Muscle layer of duodenum (tissue), 2 donors: ENCODE results near the gene AFG3L2.

ENCODE experiments used
- H3K27ac ChIP-seq: one replicate; pipeline ENCODE4 v1.7.0; 2013; ENCODE audit warnings: mild to moderate bottlenecking, low read length
- H3K27me3 ChIP-seq: one replicate; pipeline ENCODE4 v1.7.0; 2013; ENCODE audit warnings: low read depth, mild to moderate bottlenecking, control low read depth, low read length
- H3K36me3 ChIP-seq, 2 donors: one replicate each; pipeline ENCODE4 v1.7.0; 2013; ENCODE audit warnings: low read length in 2 of 2, control low read depth in 1 of 2, mild to moderate bottlenecking in 1 of 2; ENCODE audit not compliant: insufficient read depth in 2 of 2, control insufficient read depth in 1 of 2
- H3K4me1 ChIP-seq, 2 donors: one replicate each; pipeline ENCODE4 v1.7.0; 2013; ENCODE audit warnings: low read length in 2 of 2, mild to moderate bottlenecking in 2 of 2, control low read depth in 1 of 2, moderate library complexity in 1 of 2; ENCODE audit not compliant: insufficient read depth in 2 of 2, control insufficient read depth in 1 of 2
- H3K4me3 ChIP-seq, 2 donors: one replicate each; pipeline ENCODE4 v1.7.0; 2013; ENCODE audit warnings: low read length in 2 of 2, low read depth in 1 of 2, mild to moderate bottlenecking in 1 of 2
- H3K9me3 ChIP-seq, 2 donors: one replicate each; pipeline ENCODE4 v1.7.0; 2013; ENCODE audit warnings: low read length in 2 of 2, control low read depth in 1 of 2, mild to moderate bottlenecking in 1 of 2; ENCODE audit not compliant: control insufficient read depth in 1 of 2
- donor health status: healthy.

AFG3L2 gene

DNA sequence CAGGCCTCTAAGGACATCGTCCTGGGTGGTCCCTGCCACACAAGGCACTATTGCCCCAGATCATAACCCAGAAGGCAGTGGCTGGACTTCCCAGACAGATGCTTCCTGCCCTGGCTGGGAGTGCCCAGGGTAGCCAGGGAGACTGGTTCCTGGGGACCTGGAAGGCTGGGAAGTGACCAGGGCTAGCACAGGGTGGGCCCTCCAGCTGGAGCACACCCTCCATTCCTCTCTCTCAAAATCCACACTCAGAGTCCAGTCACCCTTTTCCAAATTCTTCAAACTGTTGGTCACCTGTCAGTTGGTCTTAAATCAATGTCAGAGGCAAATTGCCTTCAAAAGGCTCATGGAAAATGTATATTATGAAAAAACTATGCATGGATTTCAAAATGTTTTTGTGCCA is 80.6 kb downstream of the AFG3L2 start:
- no peak overlapping the region for H3K27ac ChIP-seq
- H3K36me3 ChIP-seq = no peaks in the 10 kb centered on the region
- H3K27me3 ChIP-seq = no peaks in the 10 kb centered on the region
- H3K4me3 ChIP-seq = no peak overlapping the region
- H3K9me3 ChIP-seq = no peaks in the 10 kb centered on the region
- H3K4me1 ChIP-seq = no peaks in the 10 kb centered on the region

DNA sequence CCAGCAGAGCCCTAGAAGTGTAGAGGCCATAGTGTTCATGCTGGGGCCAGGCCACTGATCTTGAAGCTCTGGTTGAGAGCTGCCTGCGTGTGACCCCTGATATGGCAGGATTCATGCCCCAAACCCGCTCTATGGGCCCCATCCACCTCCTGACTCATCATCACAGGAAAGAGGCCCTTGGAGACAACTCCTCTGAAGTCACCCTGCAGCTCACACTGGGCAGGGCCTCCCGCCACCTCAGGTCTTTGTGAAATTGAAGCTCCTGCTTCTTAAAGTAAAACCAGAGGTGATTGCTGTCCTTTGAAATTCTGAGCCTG is 81.0 kb downstream of the AFG3L2 start:
- H3K4me1 ChIP-seq = no peaks in the 10 kb centered on the region
- H3K4me3 ChIP-seq = no peak overlapping the region
- H3K27ac ChIP-seq = no peak overlapping the region
- no peaks in the 10 kb centered on the region for H3K27me3 ChIP-seq
- no peaks in the 10 kb centered on the region for H3K36me3 ChIP-seq
- H3K9me3 ChIP-seq = no peaks in the 10 kb centered on the region

GRCh38 chr18:12295389-12296086 is 81.5 kb downstream of the AFG3L2 start:
- H3K27me3 ChIP-seq = no peaks in the 10 kb centered on the region
- H3K4me3 ChIP-seq = no peak overlapping the region
- H3K4me1 ChIP-seq = no peaks in the 10 kb centered on the region
- H3K27ac ChIP-seq = no peak overlapping the region
- H3K36me3 ChIP-seq = no peaks in the 10 kb centered on the region
- no peaks in the 10 kb centered on the region for H3K9me3 ChIP-seq

- H3K27ac ChIP-seq = no peak overlapping the region
Observed at GRCh38 chr18:12293831-12294230, 83.2 kb downstream of the AFG3L2 start.

DNA sequence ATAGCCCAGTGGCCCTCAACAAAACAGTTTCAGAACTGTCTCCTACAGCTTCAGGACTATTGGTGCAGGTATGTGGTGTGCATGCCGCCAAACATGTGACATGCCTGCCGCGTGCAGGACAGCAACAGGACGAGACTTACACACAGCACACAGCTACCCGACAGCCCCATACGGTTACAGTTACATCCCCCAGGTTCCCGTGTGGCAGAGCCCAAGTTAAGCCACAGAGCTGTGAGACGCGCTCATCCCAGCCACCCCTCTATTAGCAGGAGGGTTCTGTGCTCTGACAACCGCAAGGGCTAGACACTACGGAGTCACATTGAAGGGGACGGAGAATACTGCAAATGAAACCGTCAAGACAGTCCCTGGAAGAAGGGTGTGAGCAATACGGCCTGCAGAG is 85.3 kb downstream of the AFG3L2 start:
- Histone ChIP-seq H3K36me3 (no peaks in the 10 kb centered on the region), H3K4me1 (peaks cover 7 to 10% of the 10 kb centered on the region in 2 donors), H3K27ac (no peak overlapping the region), H3K27me3 (no peaks in the 10 kb centered on the region), H3K4me3 (no peak overlapping the region), H3K9me3 (no peaks in the 10 kb centered on the region)

More at GRCh38 chr18:12293831-12294230, 83.2 kb downstream of the AFG3L2 start:
- no peaks in the 10 kb centered on the region for H3K36me3 ChIP-seq
- H3K27me3 ChIP-seq = no peaks in the 10 kb centered on the region
- H3K9me3 ChIP-seq = no peaks in the 10 kb centered on the region
- peaks cover 0 to 4% of the 10 kb centered on the region in 2 donors for H3K4me1 ChIP-seq
- no peak overlapping the region for H3K4me3 ChIP-seq

DNA sequence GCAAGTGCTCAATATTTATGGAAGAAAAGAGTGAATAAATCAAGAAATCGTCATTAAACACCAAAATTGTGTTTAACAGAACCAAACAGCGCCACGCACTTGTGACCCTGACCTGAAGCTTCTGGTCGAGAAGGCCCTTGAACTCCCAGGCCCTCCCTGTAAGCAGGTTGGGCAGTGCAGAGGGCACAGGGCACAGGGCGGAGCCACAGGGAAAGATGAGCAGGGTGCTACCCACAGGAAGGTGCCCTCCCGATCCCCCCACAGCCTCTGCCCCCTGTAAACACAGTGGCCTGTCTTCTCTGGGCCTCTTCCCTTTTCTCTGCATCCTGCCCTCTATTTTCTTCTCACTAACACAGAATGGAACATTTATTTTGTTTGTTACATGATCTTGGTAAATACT is 85.9 kb downstream of the AFG3L2 start:
- Histone ChIP-seq H3K4me3 (no peak overlapping the region), H3K27ac (no peak overlapping the region)

DNA sequence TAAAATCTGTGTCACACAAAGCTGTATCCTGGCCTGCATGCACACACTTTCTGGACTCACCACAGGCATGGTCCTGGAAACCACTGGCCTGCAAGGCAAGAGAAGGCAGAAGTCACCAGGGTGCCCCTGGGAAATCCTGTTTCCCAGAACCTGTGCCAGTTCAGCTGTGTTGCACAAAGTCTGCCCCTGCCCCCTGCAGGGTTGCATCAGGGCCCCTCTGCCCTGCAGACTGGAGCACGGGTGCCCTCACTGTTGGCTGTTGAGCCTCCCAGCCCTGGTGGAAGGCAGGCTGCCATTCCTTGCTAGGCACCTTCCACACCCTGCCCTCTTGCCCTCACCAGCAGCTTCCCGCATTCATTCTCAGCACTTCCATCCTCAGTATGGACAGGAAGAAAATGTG is 86.9 kb downstream of the AFG3L2 start:
- no peaks in the 10 kb centered on the region for H3K9me3 ChIP-seq
- peaks cover 7 to 10% of the 10 kb centered on the region in 2 donors for H3K4me1 ChIP-seq
- H3K27ac ChIP-seq = no peak overlapping the region
- no peaks in the 10 kb centered on the region for H3K36me3 ChIP-seq
- H3K4me3 ChIP-seq = no peak overlapping the region
- H3K27me3 ChIP-seq = no peaks in the 10 kb centered on the region

More for the DNA sequence above, 85.9 kb downstream of the AFG3L2 start:
- Histone ChIP-seq H3K9me3 (no peaks in the 10 kb centered on the region), H3K36me3 (no peaks in the 10 kb centered on the region), H3K4me1 (peaks cover 7 to 10% of the 10 kb centered on the region in 2 donors), H3K27me3 (no peaks in the 10 kb centered on the region)

DNA sequence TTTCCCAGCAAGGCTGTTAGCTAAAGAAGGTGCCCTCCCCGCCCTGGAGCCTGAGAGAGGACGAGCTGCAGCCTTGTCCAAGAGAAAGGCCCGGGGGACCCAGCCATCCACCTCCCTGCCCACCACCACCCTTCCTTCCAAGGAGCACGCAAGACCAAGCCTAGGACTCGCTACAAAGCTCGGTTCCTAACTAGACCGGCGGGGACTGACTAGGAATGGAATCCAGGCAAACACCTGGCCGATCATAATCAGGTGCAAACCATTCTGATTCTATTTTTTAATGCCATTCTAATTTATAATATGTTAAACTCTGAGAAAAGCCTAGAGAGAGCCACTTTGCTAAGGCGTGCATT is 88.6 kb downstream of the AFG3L2 start:
- no peaks in the 10 kb centered on the region for H3K36me3 ChIP-seq
- peak overlapping the region; percentile 69 for H3K27ac ChIP-seq
- no peaks in the 10 kb centered on the region for H3K27me3 ChIP-seq
- H3K4me3 ChIP-seq = peak overlapping the region; percentile 60 to 69
- H3K9me3 ChIP-seq = no peaks in the 10 kb centered on the region
- H3K4me1 ChIP-seq = peaks cover 7 to 10% of the 10 kb centered on the region in 2 donors

DNA sequence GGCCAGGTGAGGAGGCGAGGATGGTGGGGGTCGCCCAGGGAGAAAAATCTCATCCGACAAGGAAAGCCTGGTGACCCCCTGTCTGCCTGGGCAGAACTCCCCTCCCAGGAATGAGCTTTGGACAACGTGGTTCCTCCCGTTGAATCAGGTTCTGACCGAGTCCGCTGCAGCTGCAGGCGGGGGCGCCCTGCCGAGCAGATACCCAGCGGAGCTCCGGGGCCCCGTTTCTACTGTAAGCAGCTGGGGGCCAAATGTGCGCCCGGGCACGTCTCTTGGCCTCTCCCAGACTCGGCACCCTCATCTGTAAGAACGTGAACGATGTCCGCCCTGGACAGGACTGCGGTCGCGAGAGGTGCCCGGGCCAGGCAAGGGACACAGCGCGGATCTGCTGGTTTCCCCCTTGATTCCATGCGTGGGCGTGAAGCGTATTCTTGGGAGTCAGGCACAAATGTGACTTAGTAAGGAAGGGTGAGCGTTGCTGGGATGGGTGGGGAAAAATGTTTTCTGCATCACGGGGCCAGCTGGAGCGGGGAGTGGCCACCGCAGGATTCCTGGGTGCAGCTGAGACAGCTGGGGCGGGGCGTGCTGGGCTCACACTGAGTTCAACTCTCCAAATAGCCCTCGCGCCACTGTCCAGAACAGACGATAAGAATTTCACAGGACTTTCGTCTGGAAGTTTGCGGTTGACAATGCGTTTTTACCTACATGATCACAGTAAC is 89.2 kb downstream of the AFG3L2 start:
- peak overlapping the region; percentile 60 to 69 for H3K4me3 ChIP-seq
- H3K9me3 ChIP-seq = no peaks in the 10 kb centered on the region
- no peaks in the 10 kb centered on the region for H3K27me3 ChIP-seq
- peak overlapping the region; percentile 69 for H3K27ac ChIP-seq
- H3K36me3 ChIP-seq = no peaks in the 10 kb centered on the region
- H3K4me1 ChIP-seq = peaks cover 7 to 10% of the 10 kb centered on the region in 2 donors

GRCh38 chr18:12287131-12287681 is 89.8 kb downstream of the AFG3L2 start:
- Histone ChIP-seq H3K27me3 (no peaks in the 10 kb centered on the region), H3K36me3 (no peaks in the 10 kb centered on the region), H3K4me3 (peak overlapping the region; percentile 60 to 69), H3K27ac (no peak overlapping the region), H3K9me3 (no peaks in the 10 kb centered on the region), H3K4me1 (peaks cover 7 to 10% of the 10 kb centered on the region in 2 donors)

- H3K4me3 ChIP-seq = no peak overlapping the region
- H3K27me3 ChIP-seq = no peaks in the 10 kb centered on the region
- H3K9me3 ChIP-seq = no peaks in the 10 kb centered on the region
- peaks cover 5 to 6% of the 10 kb centered on the region in 2 donors for H3K4me1 ChIP-seq
- no peaks in the 10 kb centered on the region for H3K36me3 ChIP-seq
- no peak overlapping the region for H3K27ac ChIP-seq
Observed at GRCh38 chr18:12283666-12284065, 93.4 kb downstream of the AFG3L2 start.
